H9 (cell line): ENCODE results near the gene DNAAF1. TPM values are rescaled to one million over a fixed set of nuclear protein-coding genes. Genes with fewer than 3 reads are reported as not detected.

Source experiments
- DNase-seq: peaks from one replicate; pipeline ENCODE4 v3.0.0-alpha.2; 2017
- H2AFZ ChIP-seq: one replicate; pipeline ENCODE4 v1.6.1; 2013; ENCODE audit warnings: mild to moderate bottlenecking, low read length, control low read depth, moderate library complexity
- H2AK5ac ChIP-seq: 2 replicates; pipeline ENCODE4 v1.6.1; 2013; ENCODE audit warnings: low read length, control low read depth, mixed read lengths; ENCODE audit not compliant: insufficient read length
- H2BK120ac ChIP-seq: one replicate; pipeline ENCODE4 v1.6.1; 2013; ENCODE audit warnings: low read depth, mild to moderate bottlenecking, low read length, control low read depth, inconsistent platforms; ENCODE audit not compliant: poor library complexity, severe bottlenecking
- H2BK12ac ChIP-seq: 2 replicates; pipeline ENCODE4 v1.6.1; 2013; ENCODE audit warnings: low read length, control low read depth, mixed read lengths, low read depth; ENCODE audit not compliant: insufficient read length
- H2BK15ac ChIP-seq: 2 replicates; pipeline ENCODE4 v1.6.1; 2013; ENCODE audit warnings: low read depth, low read length, control low read depth
- H2BK20ac ChIP-seq: one replicate; pipeline ENCODE4 v1.6.1; 2013; ENCODE audit warnings: low read depth, mild to moderate bottlenecking, low read length, control low read depth, inconsistent platforms; ENCODE audit not compliant: poor library complexity, severe bottlenecking
- H2BK5ac ChIP-seq: 2 replicates; pipeline ENCODE4 v1.6.1; 2013; ENCODE audit warnings: low read length, control low read depth, mixed read lengths; ENCODE audit not compliant: insufficient read length
- H3K14ac ChIP-seq: 2 replicates; pipeline ENCODE4 v1.6.1; 2013; ENCODE audit warnings: low read length, control low read depth; ENCODE audit not compliant: insufficient read depth
- H3K18ac ChIP-seq: 2 replicates; pipeline ENCODE4 v1.6.1; 2013; ENCODE audit warnings: low read depth, mild to moderate bottlenecking, mixed read lengths, low read length, control low read depth; ENCODE audit not compliant: insufficient read length
- H3K23ac ChIP-seq: 2 replicates; pipeline ENCODE4 v1.6.1; 2013; ENCODE audit warnings: low read length, control low read depth, mixed read lengths, low read depth; ENCODE audit not compliant: insufficient read length
- H3K23me2 ChIP-seq: 2 replicates; pipeline ENCODE4 v1.6.1; 2013; ENCODE audit warnings: low read depth, mild to moderate bottlenecking, mixed read lengths, low read length, control low read depth; ENCODE audit not compliant: insufficient read length, poor library complexity, severe bottlenecking
- H3K27ac ChIP-seq: 2 replicates; pipeline ENCODE4 v1.5.1; 2013; ENCODE audit warnings: low read length, control low read depth, mixed read lengths, low read depth; ENCODE audit not compliant: insufficient read length
- H3K27me3 ChIP-seq: 2 replicates; pipeline ENCODE4 v1.6.1; 2013; ENCODE audit warnings: low read length, control low read depth, inconsistent platforms; ENCODE audit not compliant: insufficient read depth
- H3K4ac ChIP-seq: 2 replicates; pipeline ENCODE4 v1.6.1; 2013; ENCODE audit warnings: low read depth, mild to moderate bottlenecking, control low read depth, inconsistent platforms, low read length, moderate library complexity
- H3K4me1 ChIP-seq: 2 replicates; pipeline ENCODE4 v1.6.1; 2013; ENCODE audit warnings: low read length, control low read depth, inconsistent platforms; ENCODE audit not compliant: insufficient read depth
- H3K4me2 ChIP-seq: 2 replicates; pipeline ENCODE4 v1.6.1; 2013; ENCODE audit warnings: low read length, control low read depth, mixed read lengths; ENCODE audit not compliant: insufficient read length, insufficient read depth
- H3K56ac ChIP-seq: 2 replicates; pipeline ENCODE4 v1.6.1; 2013; ENCODE audit warnings: low read depth, mild to moderate bottlenecking, mixed read lengths, low read length, control low read depth; ENCODE audit not compliant: insufficient read length
- H3K79me1 ChIP-seq: 2 replicates; pipeline ENCODE4 v1.6.1; 2013; ENCODE audit warnings: low read depth, mild to moderate bottlenecking, moderate library complexity, low read length, control low read depth, inconsistent platforms; ENCODE audit not compliant: insufficient read depth, poor library complexity, severe bottlenecking
- H3K79me2 ChIP-seq: 2 replicates; pipeline ENCODE4 v1.6.1; 2013; ENCODE audit warnings: low read length, control low read depth, inconsistent platforms; ENCODE audit not compliant: insufficient read depth
- H3K9ac ChIP-seq: 2 replicates; pipeline ENCODE4 v1.6.1; 2013; ENCODE audit warnings: low read length, control low read depth, mixed read lengths; ENCODE audit not compliant: insufficient read length; ENCODE audit errors: extremely low read depth
- H3K9me3 ChIP-seq: one replicate; pipeline ENCODE4 v1.6.1; 2013; ENCODE audit warnings: low read depth, low read length, inconsistent platforms; ENCODE audit not compliant: control insufficient read depth
- H3T11ph ChIP-seq: one replicate; pipeline ENCODE4 v1.6.1; 2013; ENCODE audit warnings: mild to moderate bottlenecking, low read length, control low read depth, inconsistent platforms
- H4K20me1 ChIP-seq: one replicate; pipeline ENCODE4 v1.6.1; 2013; ENCODE audit not compliant: control insufficient read depth, insufficient read length, insufficient read depth
- H4K5ac ChIP-seq: 2 replicates; pipeline ENCODE4 v1.6.1; 2013; ENCODE audit warnings: low read depth, mild to moderate bottlenecking, mixed read lengths, low read length, control low read depth; ENCODE audit not compliant: insufficient read length
- H4K8ac ChIP-seq: replicated peaks from 2 replicates; pipeline ENCODE4 v1.6.1; 2013; ENCODE audit warnings: low read length, control low read depth, mixed read lengths, low read depth; ENCODE audit not compliant: insufficient read length
- H4K91ac ChIP-seq: 2 replicates; pipeline ENCODE4 v1.6.1; 2013; ENCODE audit warnings: low read depth, mild to moderate bottlenecking, moderate library complexity, mixed read lengths, low read length, control low read depth; ENCODE audit not compliant: insufficient read length
- H3K27ac Mint-ChIP-seq, 3 experiments: 2 replicates in 2 of 3; 3 replicates in 1 of 3; pipeline ENCODE4 v1.8.0; 2020 to 2021; ENCODE audit warnings: mixed read lengths in 3 of 3, mild to moderate bottlenecking in 1 of 3, moderate library complexity in 1 of 3
- H3K27me3 Mint-ChIP-seq: 2 replicates; pipeline ENCODE4 v1.8.0; 2021; ENCODE audit warnings: low read depth, mild to moderate bottlenecking, moderate library complexity, mixed read lengths
- H3K36me3 Mint-ChIP-seq, 3 experiments: 2 replicates in 2 of 3; 3 replicates in 1 of 3; pipeline ENCODE4 v1.8.0; 2020 to 2021; ENCODE audit warnings: low read depth in 3 of 3, mixed read lengths in 3 of 3; ENCODE audit not compliant: insufficient read depth in 1 of 3
- H3K4me1 Mint-ChIP-seq, 2 experiments: 2 replicates each; pipeline ENCODE4 v1.8.0; 2020; ENCODE audit warnings: mixed read lengths in 2 of 2
- H3K4me3 Mint-ChIP-seq, 2 experiments: 2 replicates in 1 of 2; 3 replicates in 1 of 2; pipeline ENCODE4 v1.8.0; 2020 to 2021; ENCODE audit warnings: mild to moderate bottlenecking in 2 of 2, mixed read lengths in 2 of 2, moderate library complexity in 1 of 2
- H3K9me3 Mint-ChIP-seq, 2 experiments: 2 replicates in 1 of 2; 3 replicates in 1 of 2; pipeline ENCODE4 v1.8.0; 2020; ENCODE audit warnings: mild to moderate bottlenecking in 2 of 2, mixed read lengths in 2 of 2, moderate library complexity in 1 of 2
- CTCF ChIP-seq: fragments of 200-600 bp; sonication (generic); conservative IDR thresholded peaks from 3 replicates; pipeline ENCODE4 v1.8.0; 2021; ENCODE audit warnings: antibody characterized with exemption, mild to moderate bottlenecking
- WGBS: extraction: QIAGEN DNeasy Blood & Tissue Kit; methylation state at CpG from one replicate; pipeline ENCODE4 v1.1.7; 2013; ENCODE audit warnings: missing lambda C conversion rate, low lambda C conversion rate, mixed read lengths; ENCODE audit not compliant: insufficient read length; ENCODE audit errors: extremely low coverage; 5-methylcytosine and 5-hydroxymethylcytosine counted together
- total RNA-seq: library from RNA; stranded (reverse); gene quantifications from 2 replicates; pipeline ENCODE4 v1.2.1, GENCODE V29; 2021

Gene DNAAF1
- total RNA-seq, 1 experiment from 2014 or later, result not detected

DNA sequence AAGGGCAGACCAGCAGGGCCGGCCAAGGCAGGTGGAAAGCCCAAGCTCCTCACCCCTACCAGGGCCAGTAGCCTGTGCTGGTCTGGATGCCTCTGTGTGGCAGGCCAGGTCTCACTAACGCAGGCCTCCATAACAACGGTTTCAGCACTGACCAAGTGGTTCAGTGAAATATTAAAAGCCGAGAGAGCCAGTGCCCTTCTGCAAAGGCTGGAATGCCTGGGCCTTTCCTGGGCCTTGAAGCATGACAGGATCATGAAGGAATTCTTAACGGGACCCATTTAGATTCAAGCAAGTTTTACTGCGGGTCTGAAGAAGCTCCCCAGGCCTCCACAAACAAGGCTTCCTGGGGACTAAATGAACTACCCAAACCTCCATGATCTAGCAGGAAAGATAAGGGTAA is 62.1 kb downstream of the DNAAF1 start:
- Histone ChIP-seq H2BK120ac (no peak overlapping the region), H3K23ac (no peak overlapping the region), H2BK15ac (no peak overlapping the region), H2BK20ac (no peak overlapping the region), H3K4me1 (no peaks in the 10 kb centered on the region), H2BK12ac (no peak overlapping the region), H4K91ac (no peak overlapping the region), H3K14ac (no peak overlapping the region; the same call in 1 of the 2 replicates), H3K23me2 (no peaks in the 10 kb centered on the region), H3K4me2 (no peak overlapping the region), H3T11ph (no peak overlapping the region), H3K4ac (no peak overlapping the region), H2BK5ac (no peak overlapping the region), H4K8ac (no peak overlapping the region), H3K27me3 (no peaks in the 10 kb centered on the region), H4K5ac (no peak overlapping the region), H3K27ac (no peak overlapping the region), H4K20me1 (no peaks in the 10 kb centered on the region), H3K18ac (no peak overlapping the region), H2AK5ac (no peak overlapping the region), H3K79me1 (no peaks in the 10 kb centered on the region), H2AFZ (no peak overlapping the region), H3K9ac (no peak overlapping the region), H3K9me3 (no peaks in the 10 kb centered on the region), H3K56ac (no peak overlapping the region), H3K79me2 (no peaks in the 10 kb centered on the region)
- no peak overlapping the region for H3K4me3 Mint-ChIP-seq
- H3K36me3 Mint-ChIP-seq, result no peaks in the 10 kb centered on the region
- DNase-seq, result no peak
- H3K27me3 Mint-ChIP-seq, result peaks cover 3% of the 10 kb centered on the region
- peaks cover 5 to 7% of the 10 kb centered on the region in 2 experiments for H3K4me1 Mint-ChIP-seq
- TF ChIP-seq CTCF, result no peak
- H3K27ac Mint-ChIP-seq, result 0 out of 7 replicates have a peak overlapping the region, but pooled peaks of 1 of the 3 experiments have one; percentile 44
- no peaks in the 10 kb centered on the region for H3K9me3 Mint-ChIP-seq
- no CpG with 5 or more reads among the region's 6 CpGs for WGBS
